ENCODE data around the gene TRIM45. TPM values are rescaled to one million over a fixed set of nuclear protein-coding genes. Genes with fewer than 3 reads are reported as not detected.
A peak's percentile ranks its signal among the peaks of the same experiment; 100 is the strongest.

The TRIM45 gene
- total RNA-seq, 1 donor from 2014 or later, result 50.9 TPM

DNA sequence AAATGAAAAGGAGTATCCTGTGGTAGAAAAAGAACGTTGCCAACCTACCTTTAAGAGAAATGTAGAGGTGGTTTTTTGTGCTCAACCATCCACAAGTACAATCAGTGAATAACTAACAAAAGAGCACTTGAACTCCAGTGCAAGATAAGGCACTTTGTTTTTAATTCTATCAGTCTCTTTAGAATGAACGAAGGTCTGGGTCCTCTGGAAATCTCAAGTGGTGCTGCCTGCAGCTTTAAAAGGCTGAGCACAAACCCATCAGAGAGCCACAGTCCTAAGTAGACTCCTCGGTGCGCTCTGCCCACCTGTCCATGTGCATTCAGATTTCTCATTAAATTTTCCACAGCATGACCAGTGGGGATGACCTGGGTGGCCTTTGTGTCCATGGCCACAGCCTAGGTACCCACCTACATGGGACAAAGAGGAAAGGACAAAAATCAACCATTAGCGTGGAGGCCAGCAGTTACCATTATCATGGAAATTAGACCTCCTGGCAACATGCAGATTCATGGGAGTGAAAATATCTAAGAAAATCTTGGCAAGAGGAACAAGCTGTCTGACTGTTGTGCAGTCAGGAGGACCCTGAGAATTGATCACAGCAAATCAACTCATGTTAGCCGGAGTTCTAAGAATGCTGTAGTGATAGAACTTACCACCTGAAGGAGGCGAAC lies 9.4 kb downstream of the TRIM45 start:
- Mint-ChIP-seq H3K27ac (peak overlapping the region; percentile 26), H3K4me3 (ENCODE audit: low read depth) (no peak overlapping the region)

DNA sequence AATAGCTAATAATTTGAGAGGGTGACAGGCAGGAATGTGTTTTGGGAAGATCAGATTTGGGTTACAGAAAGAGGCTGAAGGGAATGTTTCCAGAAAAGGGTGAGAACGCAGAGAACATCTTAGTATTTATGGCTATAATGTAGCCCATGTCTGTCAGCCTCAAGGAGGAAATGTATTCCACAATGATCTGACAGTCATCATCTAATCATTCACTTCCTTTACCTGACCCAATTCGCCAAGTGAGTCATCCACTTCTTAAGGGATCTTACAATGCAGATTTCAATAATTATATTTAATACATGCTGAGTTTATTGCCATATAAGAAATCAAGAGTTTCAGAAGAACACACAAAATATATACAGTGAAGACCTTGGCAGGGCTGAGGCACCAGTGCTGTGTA lies 10.8 kb downstream of the TRIM45 start:
- Mint-ChIP-seq H3K9me3 (ENCODE audit: low read depth) (no peaks in the 10 kb centered on the region), H3K36me3 (ENCODE audit: insufficient read depth) (peaks cover 54% of the 10 kb centered on the region), H3K27me3 (no peaks in the 10 kb centered on the region), H3K4me1 (ENCODE audit: low read depth) (peaks cover 4% of the 10 kb centered on the region), H3K4me3 (ENCODE audit: low read depth) (no peak overlapping the region), H3K27ac (no peak overlapping the region)
- DNase-seq (ENCODE audit: low spot score, unreplicated experiment), result no peak
- TF ChIP-seq CTCF (IDR thresholded peaks at IDR 0.05; ENCODE audit: unreplicated experiment), result no peak

More for the DNA sequence above, 9.4 kb downstream of the TRIM45 start:
- no peak for TF ChIP-seq CTCF (IDR thresholded peaks at IDR 0.05; ENCODE audit: unreplicated experiment)
- Mint-ChIP-seq H3K4me1 (ENCODE audit: low read depth) (peaks cover 8% of the 10 kb centered on the region), H3K27me3 (no peaks in the 10 kb centered on the region), H3K9me3 (ENCODE audit: low read depth) (no peaks in the 10 kb centered on the region), H3K36me3 (ENCODE audit: insufficient read depth) (peaks cover 60% of the 10 kb centered on the region)
- DNase-seq (ENCODE audit: low spot score, unreplicated experiment), result no peak

DNA sequence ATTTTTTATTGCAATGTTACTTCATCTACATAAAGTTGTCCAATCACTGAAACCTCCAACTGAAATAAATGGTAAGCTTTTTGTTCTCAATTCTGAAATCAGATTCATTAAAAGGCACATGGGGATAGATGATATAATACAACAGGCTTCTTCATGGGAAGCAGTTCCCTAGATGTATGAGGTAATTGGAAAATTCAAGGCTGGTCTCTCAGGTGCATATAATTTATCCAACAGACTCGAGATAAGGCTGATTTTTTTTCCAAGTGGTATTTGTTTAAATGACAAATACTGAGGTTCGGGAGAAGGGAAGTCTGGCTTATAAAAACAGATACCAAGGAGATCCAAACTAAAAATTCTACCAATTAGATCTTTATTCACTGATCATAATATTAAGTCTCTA lies 14.2 kb downstream of the TRIM45 start:
- Mint-ChIP-seq H3K9me3 (ENCODE audit: low read depth) (no peaks in the 10 kb centered on the region), H3K4me1 (ENCODE audit: low read depth) (peaks cover 2% of the 10 kb centered on the region), H3K36me3 (ENCODE audit: insufficient read depth) (peaks cover 50% of the 10 kb centered on the region), H3K27me3 (no peaks in the 10 kb centered on the region), H3K27ac (no peak overlapping the region), H3K4me3 (ENCODE audit: low read depth) (no peak overlapping the region)
- DNase-seq (ENCODE audit: low spot score, unreplicated experiment), result no peak
- TF ChIP-seq CTCF (IDR thresholded peaks at IDR 0.05; ENCODE audit: unreplicated experiment), result no peak

GRCh38 chr1:117106478-117106877 lies 15.1 kb downstream of the TRIM45 start:
- no peaks in the 10 kb centered on the region for H3K9me3 Mint-ChIP-seq (ENCODE audit: low read depth)
- no peaks in the 10 kb centered on the region for H3K4me1 Mint-ChIP-seq (ENCODE audit: low read depth)
- H3K27ac Mint-ChIP-seq, result peak overlapping the region; percentile 12
- peaks cover 49% of the 10 kb centered on the region for H3K36me3 Mint-ChIP-seq (ENCODE audit: insufficient read depth)
- no peak for TF ChIP-seq CTCF (IDR thresholded peaks at IDR 0.05; ENCODE audit: unreplicated experiment)
- DNase-seq (ENCODE audit: low spot score, unreplicated experiment), result no peak
- H3K4me3 Mint-ChIP-seq (ENCODE audit: low read depth), result no peak overlapping the region
- H3K27me3 Mint-ChIP-seq, result no peaks in the 10 kb centered on the region

- DNase-seq (ENCODE audit: low spot score, unreplicated experiment), result no peak
- H3K27ac Mint-ChIP-seq, result no peak overlapping the region
- H3K4me3 Mint-ChIP-seq (ENCODE audit: low read depth), result no peak overlapping the region
- H3K27me3 Mint-ChIP-seq, result no peaks in the 10 kb centered on the region
- H3K36me3 Mint-ChIP-seq (ENCODE audit: insufficient read depth), result peaks cover 44% of the 10 kb centered on the region
- H3K9me3 Mint-ChIP-seq (ENCODE audit: low read depth), result no peaks in the 10 kb centered on the region
- TF ChIP-seq CTCF (IDR thresholded peaks at IDR 0.05; ENCODE audit: unreplicated experiment), result no peak
- H3K4me1 Mint-ChIP-seq (ENCODE audit: low read depth), result no peaks in the 10 kb centered on the region
These were observed 15.8 kb downstream of the TRIM45 start for GRCh38 chr1:117105722-117106121.
